IMR-90 (cell line): Measurements from ENCODE around the gene PTTG1IP2. TPM values are rescaled to one million over a fixed set of nuclear protein-coding genes. Genes with fewer than 3 reads are reported as not detected.

ENCODE experiments used
- ATAC-seq: fragments of 200-7000 bp; cut with Tn5 transposase; 2 replicates; pipeline ENCODE4 v1.9.1; 2020; ENCODE audit warnings: low read depth, mild to moderate bottlenecking, moderate library complexity
- BruUV-seq: library from RNA; stranded (reverse); fragments of 400-500 nt; replicated peaks from 2 replicates; lab custom pipeline; 2021; lab: Mats Ljungman, UMichigan
- CTCF ChIA-PET: fragments of 300-600 bp; formaldehyde crosslinking; extraction: SDS; loops from one replicate; lab custom pipeline; 2021; ENCODE audit warnings: antibody characterized with exemption; lab: Yijun Ruan, JAX
- POLR2A ChIA-PET: fragments of 300-600 bp; sonication (Branson Sonifier 250); formaldehyde crosslinking; loops from one replicate; lab custom pipeline; 2022; ENCODE audit warnings: antibody characterized with exemption; ENCODE audit not compliant: unreplicated experiment; lab: Charles Lee
- DNase-seq: peaks from one replicate; pipeline ENCODE4 v3.0.0; 2013
- H2AFZ ChIP-seq: replicated peaks from 2 replicates; pipeline ENCODE3; 2013; ENCODE audit warnings: low read length, mild to moderate bottlenecking; ENCODE audit not compliant: poor library complexity
- H2AK5ac ChIP-seq: 2 replicates; pipeline ENCODE4 v1.6.1; 2013; ENCODE audit warnings: low read depth, low read length, inconsistent platforms
- H2AK9ac ChIP-seq: replicated peaks from 2 replicates; pipeline ENCODE3; 2013; ENCODE audit warnings: mild to moderate bottlenecking, low read depth, low read length, moderate library complexity; ENCODE audit not compliant: poor library complexity
- H2BK120ac ChIP-seq: 2 replicates; pipeline ENCODE4 v1.6.1; 2013; ENCODE audit warnings: low read depth, low read length, inconsistent platforms
- H2BK15ac ChIP-seq: 3 replicates; pipeline ENCODE4 v1.6.1; 2013; ENCODE audit warnings: low read depth, low read length, inconsistent platforms
- H2BK20ac ChIP-seq: 2 replicates; pipeline ENCODE4 v1.6.1; 2013; ENCODE audit warnings: low read depth, mild to moderate bottlenecking, inconsistent platforms, low read length, moderate library complexity
- H2BK5ac ChIP-seq: 2 replicates; pipeline ENCODE4 v1.6.1; 2013; ENCODE audit warnings: mild to moderate bottlenecking, low read depth, low read length, inconsistent platforms; ENCODE audit not compliant: poor library complexity, severe bottlenecking
- H3K14ac ChIP-seq: replicated peaks from 2 replicates; pipeline ENCODE4 v1.6.1; 2013; ENCODE audit warnings: low read depth, low read length, inconsistent platforms
- H3K18ac ChIP-seq: 2 replicates; pipeline ENCODE4 v1.6.1; 2013; ENCODE audit warnings: low read depth, low read length, control low read depth
- H3K23ac ChIP-seq: 2 replicates; pipeline ENCODE4 v1.6.1; 2013; ENCODE audit warnings: low read depth, low read length, inconsistent platforms
- H3K27ac ChIP-seq: 2 replicates; pipeline ENCODE4 v1.5.1; 2013; ENCODE audit warnings: mild to moderate bottlenecking, control low read depth, low read length; ENCODE audit not compliant: insufficient read depth
- H3K27me3 ChIP-seq: 2 replicates; pipeline ENCODE4 v1.6.1; 2013; ENCODE audit warnings: low read length; ENCODE audit not compliant: control insufficient read depth, insufficient read depth
- H3K36me3 ChIP-seq: 2 replicates; pipeline ENCODE4 v1.6.1; 2013; ENCODE audit warnings: low read length, mixed read lengths; ENCODE audit not compliant: control insufficient read depth, insufficient read depth
- H3K4ac ChIP-seq: 2 replicates; pipeline ENCODE4 v1.6.1; 2013; ENCODE audit warnings: low read depth, low read length, inconsistent platforms
- H3K4me1 ChIP-seq: 2 replicates; pipeline ENCODE4 v1.6.1; 2013; ENCODE audit warnings: low read length, mixed read lengths; ENCODE audit not compliant: control insufficient read depth, insufficient read depth
- H3K4me2 ChIP-seq: 2 replicates; pipeline ENCODE4 v1.6.1; 2013; ENCODE audit warnings: low read depth, mild to moderate bottlenecking, control low read depth, low read length, moderate library complexity
- H3K4me3 ChIP-seq: 2 replicates; pipeline ENCODE4 v1.5.1; 2013; ENCODE audit warnings: low read depth, mild to moderate bottlenecking, control low read depth, low read length, moderate library complexity; ENCODE audit not compliant: insufficient read depth
- H3K56ac ChIP-seq: 2 replicates; pipeline ENCODE4 v1.6.1; 2013; ENCODE audit warnings: low read length, inconsistent platforms; ENCODE audit not compliant: insufficient read depth; ENCODE audit errors: extremely low read depth
- H3K79me1 ChIP-seq, 2 experiments: 2 replicates each; pipeline ENCODE4 v1.6.1; 2013; ENCODE audit warnings: low read length in 2 of 2, inconsistent platforms in 1 of 2, low read depth in 1 of 2
- H3K9ac ChIP-seq: 2 replicates; pipeline ENCODE4 v1.6.1; 2013; ENCODE audit warnings: low read depth, low read length, control low read depth
- H3K9me1 ChIP-seq: 2 replicates; pipeline ENCODE4 v1.6.1; 2013; ENCODE audit warnings: low read length, inconsistent platforms; ENCODE audit not compliant: insufficient read depth
- H3K9me3 ChIP-seq: 2 replicates; pipeline ENCODE4 v1.6.1; 2013; ENCODE audit warnings: low read length; ENCODE audit not compliant: control insufficient read depth, insufficient read depth
- H4K20me1 ChIP-seq: 2 replicates; pipeline ENCODE4 v1.6.1; 2013; ENCODE audit warnings: low read length, inconsistent platforms; ENCODE audit not compliant: insufficient read depth
- H4K5ac ChIP-seq: 2 replicates; pipeline ENCODE4 v1.6.1; 2013; ENCODE audit warnings: mild to moderate bottlenecking, low read depth, low read length, control low read depth
- H4K8ac ChIP-seq, 2 experiments: 2 replicates each; pipeline ENCODE4 v1.6.1; 2013; ENCODE audit warnings: low read depth in 2 of 2, low read length in 2 of 2, control low read depth in 1 of 2, inconsistent platforms in 1 of 2
- H4K91ac ChIP-seq: 2 replicates; pipeline ENCODE4 v1.6.1; 2013; ENCODE audit warnings: low read depth, low read length, inconsistent platforms; ENCODE audit not compliant: insufficient read depth
- FOS ChIP-seq: fragments of 150-350 bp; IDR thresholded peaks from 2 replicates; pipeline ENCODE4 v1.6.1; 2016; ENCODE audit warnings: low read depth, low read length
- WGBS, 2 experiments: methylation state at CpG; one replicate each; pipeline versions ENCODE4 v1.1.5 to v1.1.7; 2013; ENCODE audit warnings: missing lambda C conversion rate in 2 of 2; ENCODE audit not compliant: insufficient read length in 1 of 2; ENCODE audit errors: extremely low coverage in 2 of 2; 5-methylcytosine and 5-hydroxymethylcytosine counted together
- dilution Hi-C: fragments of 300-500 bp; cut with HindIII; formaldehyde crosslinking; loops from one replicate; pipeline ENCODE4 v1.14.3; 2018; ENCODE audit warnings: low sequenced_read_pairs; ENCODE audit not compliant: unreplicated experiment
- in situ Hi-C: fragments of 300-500 bp; cut with MboI; formaldehyde crosslinking; loops from 3 replicates; pipeline ENCODE4 v1.14.3; 2019; ENCODE audit warnings: low sequenced_read_pairs, inconsistent platforms, mixed read lengths
- intact Hi-C: fragments of 100-400 bp; cut with micrococcal nuclease; formaldehyde crosslinking; loops from 2 replicates; pipeline ENCODE4 v1.10.0; 2022
- polyA plus RNA-seq, 3 experiments: library from polyadenylated mRNA; depleted of rRNA; stranded (reverse); fragments of >200 nt; gene quantifications; 2 replicates each; pipeline ENCODE4 v1.2.3, GENCODE V29; 2012; ENCODE audit warnings: low replicate concordance in 1 of 3
- total RNA-seq: library from RNA; depleted of rRNA; stranded (reverse); fragments of >200 nt; gene quantifications from 2 replicates; pipeline ENCODE4 v1.2.3, GENCODE V29; 2012

The PTTG1IP2 gene
- total and polyA plus RNA-seq, 2 of the 4 experiments (the other 2 are of a cell fraction) = not detected

- POLR2A ChIA-PET = no interaction called here
- no peaks in the 10 kb centered on the region for H3K4me1 ChIP-seq
- in situ Hi-C loops (no loop called here), dilution Hi-C loops (no loop called here), intact Hi-C loops (no loop called here)
- WGBS, 2 experiments = no CpG with 5 or more reads among the region's 1 CpG
- no peak overlapping the region for H3K4ac ChIP-seq
- H2BK20ac ChIP-seq = no peak overlapping the region
- no peak overlapping the region for H2BK15ac ChIP-seq
- ATAC-seq (no peak), DNase-seq (no peak)
- no peaks in the 10 kb centered on the region for H3K9me3 ChIP-seq
- no peak overlapping the region for H3K56ac ChIP-seq
- no peaks in the 10 kb centered on the region for H3K27me3 ChIP-seq
- no peak overlapping the region for H2BK5ac ChIP-seq
- H3K9ac ChIP-seq = no peak overlapping the region
- no peak overlapping the region for H2AK5ac ChIP-seq
- H3K23ac ChIP-seq = no peak overlapping the region
- no peak overlapping the region for H3K14ac ChIP-seq
- no peak overlapping the region for H3K4me3 ChIP-seq
- CTCF ChIA-PET = no interaction called here
- H4K8ac ChIP-seq = no peak overlapping the region
- no peak overlapping the region for H2AK9ac ChIP-seq
- no peak overlapping the region for H3K27ac ChIP-seq
- H3K18ac ChIP-seq = no peak overlapping the region
- no peaks in the 10 kb centered on the region for H4K20me1 ChIP-seq
- no peak overlapping the region for H4K5ac ChIP-seq
- H2AFZ ChIP-seq = no peak overlapping the region
- H3K36me3 ChIP-seq = no peaks in the 10 kb centered on the region
- BruUV-seq = no TSS peak
- no peak overlapping the region for H3K4me2 ChIP-seq
- H4K91ac ChIP-seq = no peak overlapping the region
- TF ChIP-seq FOS = no peak
- no peak overlapping the region for H2BK120ac ChIP-seq
- no peaks in the 10 kb centered on the region for H3K9me1 ChIP-seq
- no peaks in the 10 kb centered on the region for H3K79me1 ChIP-seq
Measured at GRCh38 chr7:90507692-90508091, 38.3 kb downstream of the PTTG1IP2 start.
